HepG2 (cell line): ENCODE results near the gene FMNL2. TPM values are rescaled to one million over a fixed set of nuclear protein-coding genes. Genes with fewer than 3 reads are reported as not detected.

ENCODE experiments used
- HDAC1 ChIP-seq: sonication (generic); formaldehyde crosslinking; IDR thresholded peaks from 2 replicates; pipeline ENCODE4 v1.5.1; 2020; ENCODE audit warnings: mild to moderate bottlenecking, missing genetic modification reagents
- HNRNPH1 ChIP-seq: fragments of 200-400 bp; formaldehyde crosslinking; optimal IDR thresholded peaks from 2 replicates; pipeline ENCODE3; 2017; ENCODE audit warnings: mild to moderate bottlenecking, low read depth, low read length
- ONECUT2 ChIP-seq: sonication (generic); formaldehyde crosslinking; IDR thresholded peaks from 2 replicates; pipeline ENCODE4 v1.4.0; 2020; ENCODE audit warnings: missing genetic modification reagents
- SCMH1 ChIP-seq: sonication (generic); formaldehyde crosslinking; IDR thresholded peaks from 2 replicates; pipeline ENCODE4 v1.9.0; 2021; ENCODE audit warnings: missing genetic modification reagents, mild to moderate bottlenecking, borderline replicate concordance
- SNRNP70 ChIP-seq: fragments of 200-400 bp; formaldehyde crosslinking; IDR thresholded peaks from 2 replicates; pipeline ENCODE4 v1.6.1; 2017; ENCODE audit warnings: mild to moderate bottlenecking, low read depth, low read length, moderate library complexity
- SOX13 ChIP-seq, 3 experiments: fragments of 450-650 bp in 1 of 3; sonication (generic) in 1 of 3; formaldehyde crosslinking in 1 of 3; IDR thresholded peaks in 2 of 3; conservative IDR thresholded peaks in 1 of 3; 2 replicates each; pipeline versions ENCODE4 v1.5.0 to v1.6.1; 2016 to 2020; ENCODE audit warnings: antibody characterized with exemption in 1 of 3, mild to moderate bottlenecking in 1 of 3, missing compliant biosample characterization in 1 of 3, missing genetic modification reagents in 1 of 3, moderate library complexity in 1 of 3
- THYN1 ChIP-seq: sonication (generic); formaldehyde crosslinking; IDR thresholded peaks from 2 replicates; pipeline ENCODE4 v1.8.1; 2023; ENCODE audit warnings: low read depth, mild to moderate bottlenecking, moderate library complexity, missing genetic modification reagents, borderline replicate concordance
- ZMAT3 ChIP-seq: sonication (generic); formaldehyde crosslinking; conservative IDR thresholded peaks from 2 replicates; pipeline ENCODE4 v1.7.0; 2021; ENCODE audit warnings: missing genetic modification reagents
- ZNF232 ChIP-seq: sonication (generic); formaldehyde crosslinking; IDR thresholded peaks from 2 replicates; pipeline ENCODE4 v1.4.0; 2020; ENCODE audit warnings: missing genetic modification reagents, borderline replicate concordance
- ZNF256 ChIP-seq: sonication (generic); formaldehyde crosslinking; conservative IDR thresholded peaks from 2 replicates; pipeline ENCODE4 v1.4.0; 2020; ENCODE audit warnings: missing genetic modification reagents
- ZNF552 ChIP-seq: sonication (generic); formaldehyde crosslinking; IDR thresholded peaks from 2 replicates; pipeline ENCODE4 v1.9.0; 2022; ENCODE audit warnings: missing genetic modification reagents, mild to moderate bottlenecking, borderline replicate concordance
- ZNF839 ChIP-seq: sonication (generic); formaldehyde crosslinking; IDR thresholded peaks from 2 replicates; pipeline ENCODE4 v1.4.0; 2020; ENCODE audit warnings: missing genetic modification reagents, mild to moderate bottlenecking, borderline replicate concordance
- polyA plus RNA-seq, 8 experiments: library from polyadenylated mRNA; depleted of rRNA in 3 of 8; stranded (reverse) in 7 of 8; unstranded in 1 of 8; fragments of >200 nt; fragmentation: Illumina TruSeq in 4 of 8; extraction: Trizol in 4 of 8; gene quantifications; 2 replicates each; pipeline versions ENCODE4 v1.2.1 to v1.2.3, GENCODE V29; 2011 to 2016; ENCODE audit warnings: low read depth in 4 of 8, missing spikeins in 1 of 8, mixed read lengths in 1 of 8; ENCODE audit not compliant: insufficient read depth in 1 of 8
- total RNA-seq, 5 experiments: library from RNA; depleted of rRNA; stranded (reverse); fragments of >200 nt; fragmentation: Illumina TruSeq; extraction: Trizol; gene quantifications; 2 replicates each; pipeline ENCODE4 v1.2.3, GENCODE V29; 2016; ENCODE audit warnings: low read depth in 1 of 5
- TF ChIP-seq, protein P1 (sequence below): sonication (generic); formaldehyde crosslinking; IDR thresholded peaks from 2 replicates; pipeline ENCODE4 v1.8.0; 2022; ENCODE audit warnings: mild to moderate bottlenecking, missing genetic modification reagents; ENCODE audit not compliant: insufficient replicate concordance
- TF ChIP-seq, protein P2 (sequence below): sonication (generic); formaldehyde crosslinking; conservative IDR thresholded peaks from 2 replicates; pipeline ENCODE4 v1.8.1; 2023; ENCODE audit warnings: missing genetic modification reagents
- TF ChIP-seq, protein P3 (sequence below): sonication (generic); formaldehyde crosslinking; IDR thresholded peaks from 2 replicates; pipeline ENCODE4 v1.5.1; 2020; ENCODE audit warnings: mild to moderate bottlenecking, missing genetic modification reagents, moderate library complexity
- TF ChIP-seq, protein P4 (sequence below): fragments of 450-650 bp; IDR thresholded peaks from 2 replicates; pipeline ENCODE4 v1.6.1; 2016
- TF ChIP-seq, protein P5 (sequence below): sonication (generic); formaldehyde crosslinking; IDR thresholded peaks from 2 replicates; pipeline ENCODE4 v1.8.1; 2022; ENCODE audit warnings: low read depth, mild to moderate bottlenecking, missing genetic modification reagents
- TF ChIP-seq, protein P6 (sequence below): sonication (generic); formaldehyde crosslinking; IDR thresholded peaks from 2 replicates; pipeline ENCODE4 v1.5.0; 2020; ENCODE audit warnings: missing genetic modification reagents

Gene FMNL2
- total and polyA plus RNA-seq, 2 of the 13 experiments (the other 11 are each of a cell fraction or from before 2014, with no cell fraction given): 66.5 to 67.7 TPM

DNA sequence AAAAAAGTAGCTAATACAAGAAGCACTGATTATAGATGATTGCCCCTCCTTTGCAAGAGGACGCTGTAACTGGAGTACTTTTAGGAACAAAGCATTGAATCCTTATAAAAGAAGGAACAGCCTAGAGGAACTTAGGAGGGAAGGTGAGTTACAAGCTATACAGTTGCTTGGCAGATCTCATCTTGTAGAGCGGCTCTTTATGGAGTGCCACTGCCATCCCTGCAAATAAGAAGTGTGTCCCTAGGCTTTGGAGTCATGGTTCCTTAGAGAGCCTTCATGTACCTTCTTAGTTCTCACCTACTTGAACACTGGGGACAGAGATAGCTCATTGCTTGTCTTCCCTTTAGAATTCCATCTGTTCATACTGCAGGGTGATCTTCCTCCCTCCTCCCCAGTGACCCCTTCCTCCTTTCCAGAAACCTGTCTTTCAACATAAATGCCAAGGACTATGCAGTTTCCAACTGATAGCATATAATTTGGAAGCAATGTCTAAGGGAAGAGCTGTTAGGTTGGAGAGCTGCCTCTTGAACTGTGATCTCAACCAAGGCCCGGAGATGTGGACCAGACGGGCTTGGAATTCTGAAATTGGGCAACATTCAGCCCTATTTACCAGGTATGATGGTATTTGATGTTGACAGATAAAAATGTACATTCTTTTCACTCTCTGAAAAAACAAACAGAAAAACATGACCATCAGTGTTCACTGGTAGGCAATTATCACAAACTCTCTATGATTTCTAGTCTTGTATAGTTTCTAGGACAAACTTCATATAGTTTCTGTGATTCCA, 7.5 kb downstream of the FMNL2 start (continued):
- TF ChIP-seq ZMAT3 (CRISPR knock-in tag) (no peak), ZNF232 (CRISPR knock-in tag) (no peak), HNRNPH1 (no peak), ZNF839 (no peak), SOX13 (IDR thresholded peaks at IDR 0.05) (no peak), SOX13 (CRISPR knock-in tag; conservative IDR thresholded peaks at IDR 0.05 in 1 of 2, IDR thresholded peaks at IDR 0.05 in 1 of 2) (peak in 1 of 2 experiments; percentile 59; a peak in 2 of 4 replicates), THYN1 (CRISPR knock-in tag) (no peak), HDAC1 (CRISPR knock-in tag) (peak; percentile 5; the same call in 1 of the 2 replicates), ONECUT2 (no peak), ZNF256 (CRISPR knock-in tag) (no peak), SCMH1 (no peak), SNRNP70 (no peak), ZNF552 (CRISPR knock-in tag) (no peak)
- TF ChIP-seq, protein P1, sequence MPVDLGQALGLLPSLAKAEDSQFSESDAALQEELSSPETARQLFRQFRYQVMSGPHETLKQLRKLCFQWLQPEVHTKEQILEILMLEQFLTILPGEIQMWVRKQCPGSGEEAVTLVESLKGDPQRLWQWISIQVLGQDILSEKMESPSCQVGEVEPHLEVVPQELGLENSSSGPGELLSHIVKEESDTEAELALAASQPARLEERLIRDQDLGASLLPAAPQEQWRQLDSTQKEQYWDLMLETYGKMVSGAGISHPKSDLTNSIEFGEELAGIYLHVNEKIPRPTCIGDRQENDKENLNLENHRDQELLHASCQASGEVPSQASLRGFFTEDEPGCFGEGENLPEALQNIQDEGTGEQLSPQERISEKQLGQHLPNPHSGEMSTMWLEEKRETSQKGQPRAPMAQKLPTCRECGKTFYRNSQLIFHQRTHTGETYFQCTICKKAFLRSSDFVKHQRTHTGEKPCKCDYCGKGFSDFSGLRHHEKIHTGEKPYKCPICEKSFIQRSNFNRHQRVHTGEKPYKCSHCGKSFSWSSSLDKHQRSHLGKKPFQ (CRISPR knock-in tag): no peak
- TF ChIP-seq, protein P2, sequence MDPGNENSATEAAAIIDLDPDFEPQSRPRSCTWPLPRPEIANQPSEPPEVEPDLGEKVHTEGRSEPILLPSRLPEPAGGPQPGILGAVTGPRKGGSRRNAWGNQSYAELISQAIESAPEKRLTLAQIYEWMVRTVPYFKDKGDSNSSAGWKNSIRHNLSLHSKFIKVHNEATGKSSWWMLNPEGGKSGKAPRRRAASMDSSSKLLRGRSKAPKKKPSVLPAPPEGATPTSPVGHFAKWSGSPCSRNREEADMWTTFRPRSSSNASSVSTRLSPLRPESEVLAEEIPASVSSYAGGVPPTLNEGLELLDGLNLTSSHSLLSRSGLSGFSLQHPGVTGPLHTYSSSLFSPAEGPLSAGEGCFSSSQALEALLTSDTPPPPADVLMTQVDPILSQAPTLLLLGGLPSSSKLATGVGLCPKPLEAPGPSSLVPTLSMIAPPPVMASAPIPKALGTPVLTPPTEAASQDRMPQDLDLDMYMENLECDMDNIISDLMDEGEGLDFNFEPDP: no peak
- TF ChIP-seq, protein P3, sequence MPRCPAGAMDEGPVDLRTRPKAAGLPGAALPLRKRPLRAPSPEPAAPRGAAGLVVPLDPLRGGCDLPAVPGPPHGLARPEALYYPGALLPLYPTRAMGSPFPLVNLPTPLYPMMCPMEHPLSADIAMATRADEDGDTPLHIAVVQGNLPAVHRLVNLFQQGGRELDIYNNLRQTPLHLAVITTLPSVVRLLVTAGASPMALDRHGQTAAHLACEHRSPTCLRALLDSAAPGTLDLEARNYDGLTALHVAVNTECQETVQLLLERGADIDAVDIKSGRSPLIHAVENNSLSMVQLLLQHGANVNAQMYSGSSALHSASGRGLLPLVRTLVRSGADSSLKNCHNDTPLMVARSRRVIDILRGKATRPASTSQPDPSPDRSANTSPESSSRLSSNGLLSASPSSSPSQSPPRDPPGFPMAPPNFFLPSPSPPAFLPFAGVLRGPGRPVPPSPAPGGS (CRISPR knock-in tag): no peak
- TF ChIP-seq, protein P4, sequence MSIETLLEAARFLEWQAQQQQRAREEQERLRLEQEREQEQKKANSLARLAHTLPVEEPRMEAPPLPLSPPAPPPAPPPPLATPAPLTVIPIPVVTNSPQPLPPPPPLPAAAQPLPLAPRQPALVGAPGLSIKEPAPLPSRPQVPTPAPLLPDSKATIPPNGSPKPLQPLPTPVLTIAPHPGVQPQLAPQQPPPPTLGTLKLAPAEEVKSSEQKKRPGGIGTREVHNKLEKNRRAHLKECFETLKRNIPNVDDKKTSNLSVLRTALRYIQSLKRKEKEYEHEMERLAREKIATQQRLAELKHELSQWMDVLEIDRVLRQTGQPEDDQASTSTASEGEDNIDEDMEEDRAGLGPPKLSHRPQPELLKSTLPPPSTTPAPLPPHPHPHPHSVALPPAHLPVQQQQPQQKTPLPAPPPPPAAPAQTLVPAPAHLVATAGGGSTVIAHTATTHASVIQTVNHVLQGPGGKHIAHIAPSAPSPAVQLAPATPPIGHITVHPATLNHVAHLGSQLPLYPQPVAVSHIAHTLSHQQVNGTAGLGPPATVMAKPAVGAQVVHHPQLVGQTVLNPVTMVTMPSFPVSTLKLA: no peak
- TF ChIP-seq, protein P5, sequence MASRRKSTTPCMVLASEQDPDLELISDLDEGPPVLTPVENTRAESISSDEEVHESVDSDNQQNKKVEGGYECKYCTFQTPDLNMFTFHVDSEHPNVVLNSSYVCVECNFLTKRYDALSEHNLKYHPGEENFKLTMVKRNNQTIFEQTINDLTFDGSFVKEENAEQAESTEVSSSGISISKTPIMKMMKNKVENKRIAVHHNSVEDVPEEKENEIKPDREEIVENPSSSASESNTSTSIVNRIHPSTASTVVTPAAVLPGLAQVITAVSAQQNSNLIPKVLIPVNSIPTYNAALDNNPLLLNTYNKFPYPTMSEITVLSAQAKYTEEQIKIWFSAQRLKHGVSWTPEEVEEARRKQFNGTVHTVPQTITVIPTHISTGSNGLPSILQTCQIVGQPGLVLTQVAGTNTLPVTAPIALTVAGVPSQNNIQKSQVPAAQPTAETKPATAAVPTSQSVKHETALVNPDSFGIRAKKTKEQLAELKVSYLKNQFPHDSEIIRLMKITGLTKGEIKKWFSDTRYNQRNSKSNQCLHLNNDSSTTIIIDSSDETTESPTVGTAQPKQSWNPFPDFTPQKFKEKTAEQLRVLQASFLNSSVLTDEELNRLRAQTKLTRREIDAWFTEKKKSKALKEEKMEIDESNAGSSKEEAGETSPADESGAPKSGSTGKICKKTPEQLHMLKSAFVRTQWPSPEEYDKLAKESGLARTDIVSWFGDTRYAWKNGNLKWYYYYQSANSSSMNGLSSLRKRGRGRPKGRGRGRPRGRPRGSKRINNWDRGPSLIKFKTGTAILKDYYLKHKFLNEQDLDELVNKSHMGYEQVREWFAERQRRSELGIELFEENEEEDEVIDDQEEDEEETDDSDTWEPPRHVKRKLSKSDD (CRISPR knock-in tag): no peak
- TF ChIP-seq, protein P6, sequence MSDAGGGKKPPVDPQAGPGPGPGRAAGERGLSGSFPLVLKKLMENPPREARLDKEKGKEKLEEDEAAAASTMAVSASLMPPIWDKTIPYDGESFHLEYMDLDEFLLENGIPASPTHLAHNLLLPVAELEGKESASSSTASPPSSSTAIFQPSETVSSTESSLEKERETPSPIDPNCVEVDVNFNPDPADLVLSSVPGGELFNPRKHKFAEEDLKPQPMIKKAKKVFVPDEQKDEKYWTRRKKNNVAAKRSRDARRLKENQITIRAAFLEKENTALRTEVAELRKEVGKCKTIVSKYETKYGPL (CRISPR knock-in tag): no peak
